GM18526 (cell line): ENCODE data around the gene POLDIP3.

ENCODE experiments used
- POLR2A ChIP-seq: IDR thresholded peaks from 3 replicates; pipeline ENCODE4 v1.6.1; 2011; ENCODE audit not compliant: insufficient read length; ENCODE audit errors: extremely low read depth

The POLDIP3 gene

DNA sequence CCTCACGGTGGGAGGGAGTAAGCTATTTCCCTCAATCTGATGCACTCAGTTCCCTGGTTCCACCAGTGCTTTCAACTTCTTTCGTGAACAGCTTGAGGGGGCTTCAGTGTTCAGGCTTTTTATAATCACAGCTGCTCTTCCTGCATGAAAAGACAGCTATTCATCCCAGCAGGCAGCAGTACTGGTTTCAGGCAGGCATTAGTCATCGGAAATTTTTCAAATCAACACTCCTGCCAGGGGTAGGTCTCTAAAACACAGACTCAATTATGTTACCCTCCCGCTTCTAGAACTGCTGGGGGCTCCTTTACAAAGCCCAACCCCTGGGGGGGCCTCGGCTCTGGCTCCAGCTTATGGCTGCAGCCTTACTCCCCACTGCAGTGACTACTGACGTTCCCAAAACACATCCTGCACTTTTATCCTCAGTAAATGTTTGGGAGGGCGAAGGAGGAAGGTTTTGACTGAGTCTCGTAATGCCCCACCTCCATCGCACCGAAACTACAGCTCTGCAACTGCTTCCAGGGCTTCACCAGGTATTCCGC lies 5.8 kb downstream of the POLDIP3 start:
- no peak for TF ChIP-seq POLR2A

DNA sequence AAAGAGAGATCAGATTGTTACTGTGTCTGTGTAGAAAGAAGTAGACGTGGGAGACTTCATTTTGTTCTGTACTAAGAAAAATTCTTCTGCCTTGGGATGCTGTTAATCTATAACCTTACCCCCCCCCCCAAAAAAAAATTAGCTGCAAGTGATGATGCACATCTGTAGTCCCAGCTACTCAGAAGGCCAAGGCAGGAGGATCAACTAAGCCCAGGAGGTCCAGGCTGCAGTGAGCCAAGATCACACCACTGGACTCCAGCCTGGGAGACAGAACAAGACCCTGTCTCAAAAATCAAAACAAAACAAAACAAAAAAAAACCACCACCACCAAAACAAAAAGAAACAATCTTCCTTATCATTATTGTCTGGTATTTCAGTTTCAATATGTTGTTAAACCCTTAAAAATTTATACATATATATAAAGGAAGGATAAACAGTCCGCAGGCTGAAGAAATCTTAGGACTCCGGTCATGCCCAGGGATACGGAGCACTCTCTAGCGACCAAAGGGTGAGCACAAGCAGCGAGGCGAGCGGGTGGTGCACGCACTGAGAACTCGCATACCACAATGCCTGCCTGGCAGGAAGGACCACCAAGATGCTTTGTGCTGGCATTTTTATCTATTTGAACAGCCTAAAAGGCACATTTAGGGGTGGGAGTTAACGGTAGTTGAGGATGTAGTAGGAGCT lies 6.4 kb downstream of the POLDIP3 start:
- TF ChIP-seq POLR2A, result no peak

DNA sequence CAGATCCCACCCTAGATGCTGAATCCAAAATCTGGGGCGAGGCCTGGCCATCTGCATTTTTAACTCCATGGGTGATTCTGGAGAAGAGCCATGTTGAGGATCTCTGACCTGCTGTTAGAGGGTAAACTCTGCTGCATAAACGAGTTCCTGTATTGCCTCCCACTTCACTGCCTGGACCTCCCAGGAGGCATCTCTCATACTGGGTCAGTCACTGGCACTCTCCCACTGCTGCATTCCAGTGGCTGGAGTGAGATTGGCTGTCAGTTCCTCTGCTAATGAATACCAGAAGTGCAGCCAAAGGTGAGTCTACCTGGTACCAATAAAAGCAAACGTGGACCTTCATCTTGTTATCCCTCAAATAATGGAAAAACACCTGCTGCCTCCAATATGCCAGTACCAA lies 10.3 kb downstream of the POLDIP3 start:
- no peak for TF ChIP-seq POLR2A

DNA sequence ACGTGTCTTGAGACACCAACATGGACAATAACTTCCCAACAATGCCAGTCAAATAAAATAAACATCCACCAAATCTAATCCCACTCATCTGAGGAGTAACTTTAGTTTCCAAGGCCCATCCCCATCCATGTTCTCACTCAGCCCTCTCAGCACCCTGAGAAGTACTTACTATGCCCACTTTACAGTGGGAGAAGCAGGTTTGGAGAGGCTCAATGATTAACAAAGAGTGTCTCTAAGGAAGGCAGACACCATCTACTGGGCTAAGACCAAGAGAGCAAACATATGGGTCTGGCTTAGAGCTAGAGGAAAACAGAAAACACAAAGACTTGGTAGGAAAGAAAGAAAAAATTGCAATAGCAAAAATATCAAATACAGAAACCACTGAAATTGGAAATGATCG lies 11.3 kb downstream of the POLDIP3 start:
- TF ChIP-seq POLR2A, result no peak

DNA sequence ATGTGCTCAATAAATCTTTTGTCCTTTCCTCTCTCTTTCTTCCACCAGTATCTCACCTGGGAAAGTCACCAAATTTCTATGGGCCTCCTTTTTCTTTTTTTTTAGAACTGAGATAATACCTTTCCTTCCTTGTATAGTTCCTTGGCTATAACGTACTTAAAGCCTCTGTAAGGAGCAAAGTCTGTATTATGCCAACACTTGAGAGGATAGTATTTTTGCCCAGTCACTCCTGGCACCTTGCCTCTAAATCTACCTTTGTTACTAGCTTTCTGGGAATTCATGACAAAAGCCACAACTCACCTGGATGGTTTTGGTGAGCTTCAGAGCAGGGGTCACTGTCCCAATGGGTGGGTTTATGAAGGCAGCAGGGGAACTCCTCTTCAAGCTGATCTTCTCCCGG lies 12.2 kb downstream of the POLDIP3 start:
- no peak for TF ChIP-seq POLR2A

DNA sequence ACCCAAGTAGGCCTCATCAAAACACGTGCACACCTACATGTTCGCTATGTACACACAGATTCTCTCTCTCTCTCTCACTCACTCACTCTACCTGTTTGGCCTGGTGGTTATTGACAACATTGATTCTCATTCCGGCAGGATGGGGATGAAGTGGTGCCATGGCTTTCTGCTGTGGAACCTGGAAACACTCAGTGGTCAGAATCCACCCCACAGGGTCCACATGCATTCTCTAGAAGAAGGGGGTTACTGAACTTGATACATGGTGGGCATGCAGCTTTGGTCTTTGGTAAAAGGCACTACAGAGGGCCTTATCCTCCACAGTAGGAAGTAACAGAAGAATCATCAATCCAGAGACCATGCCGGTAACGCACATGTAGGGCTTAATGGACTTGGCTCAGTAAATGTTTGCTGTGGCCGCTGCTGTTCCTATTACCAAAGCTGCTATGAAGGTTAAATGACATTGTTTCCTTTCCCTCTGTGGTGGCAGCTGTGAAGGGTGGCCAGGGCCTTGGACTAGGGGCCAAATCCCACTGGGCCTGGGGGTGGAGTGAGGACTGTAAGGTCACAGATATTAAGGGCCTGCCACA lies 12.7 kb downstream of the POLDIP3 start:
- no peak for TF ChIP-seq POLR2A

DNA sequence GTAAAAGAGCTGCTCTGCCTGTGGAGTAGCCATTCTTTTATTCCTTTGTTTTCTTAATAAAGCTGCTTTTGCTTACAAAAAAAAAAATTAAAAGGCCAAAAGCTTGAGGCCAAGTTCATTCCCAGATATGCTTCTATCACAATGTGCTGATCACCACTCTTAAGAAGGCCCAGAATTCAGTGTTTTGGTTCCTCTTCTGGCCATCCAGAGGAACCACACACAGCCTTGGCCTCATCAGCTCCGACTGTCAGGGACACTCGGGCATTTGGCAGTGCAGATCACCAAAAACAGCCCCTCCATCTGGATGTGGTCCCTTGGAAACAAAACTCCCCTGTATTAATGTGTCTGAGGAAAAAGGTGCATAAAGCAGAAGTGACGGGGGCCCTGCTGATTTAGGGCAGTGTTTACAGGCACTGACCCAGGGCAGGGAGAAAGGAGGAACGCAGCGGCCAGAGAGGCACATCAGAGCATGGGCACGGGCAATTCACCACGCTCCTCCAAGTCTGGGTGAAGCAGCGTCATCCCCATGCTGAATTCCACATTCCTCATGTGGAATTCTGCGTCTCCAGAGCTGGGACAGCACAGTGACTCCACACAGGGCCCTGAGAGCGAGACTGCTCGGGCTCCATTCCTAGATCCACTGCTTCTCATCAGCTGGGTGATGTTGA lies 17.7 kb downstream of the POLDIP3 start:
- no peak for TF ChIP-seq POLR2A

DNA sequence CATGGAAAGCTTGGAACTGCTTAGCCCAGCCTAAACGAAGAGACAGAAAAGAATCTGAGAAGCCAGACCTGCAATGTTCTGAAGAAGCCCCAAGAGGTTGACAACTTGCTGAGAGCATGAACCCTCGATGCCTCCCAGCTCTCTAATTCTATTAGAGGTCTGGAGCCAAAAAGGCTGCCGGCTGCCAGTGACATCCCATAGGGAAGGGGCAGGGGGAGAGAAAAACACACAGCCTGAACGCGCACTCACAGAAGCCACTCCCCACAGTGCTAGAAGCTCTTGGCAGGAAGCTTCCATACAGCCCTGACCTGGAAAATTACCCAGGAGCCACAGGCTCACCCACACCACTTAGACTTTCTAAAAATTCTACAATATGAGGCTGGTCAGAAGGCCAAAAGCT lies 18.3 kb downstream of the POLDIP3 start:
- TF ChIP-seq POLR2A, result no peak

DNA sequence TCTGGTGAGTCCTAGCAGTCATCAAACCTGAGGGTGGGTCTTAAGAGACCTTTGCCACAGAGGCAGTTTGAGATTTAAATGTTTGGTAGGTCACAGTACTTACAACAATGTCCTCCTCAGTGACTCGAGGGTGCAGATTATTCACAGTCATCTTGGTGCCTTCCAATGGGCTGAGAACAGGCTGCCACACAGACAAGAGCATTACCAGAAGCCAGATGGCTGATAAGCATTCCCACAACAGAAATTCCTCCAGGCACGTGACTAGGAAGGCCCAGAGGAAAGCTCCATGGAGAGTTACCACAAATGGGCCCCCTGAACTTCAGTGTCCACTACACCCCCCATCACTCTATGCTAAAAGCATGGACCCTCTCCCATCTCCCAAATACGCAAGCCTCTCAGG lies 19.2 kb downstream of the POLDIP3 start:
- TF ChIP-seq POLR2A, result no peak

DNA sequence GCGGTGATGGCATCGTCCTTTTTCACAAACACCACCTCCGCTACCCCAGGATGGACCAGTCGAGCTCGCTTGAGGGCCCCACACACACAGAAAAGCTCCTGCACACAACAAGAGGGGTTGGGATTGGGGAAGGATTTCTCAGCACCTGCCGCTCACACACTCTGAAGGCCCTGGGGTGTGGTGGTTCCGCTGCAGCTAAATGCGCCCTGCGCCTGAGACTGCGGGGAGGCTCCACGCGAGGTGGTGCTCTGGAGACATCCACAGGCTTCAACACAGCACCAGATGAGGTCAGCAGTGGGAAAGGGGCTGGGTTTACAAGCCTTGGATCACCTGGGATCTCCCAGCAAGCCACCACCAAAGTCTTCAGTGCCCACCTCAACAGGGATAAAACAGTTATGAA lies 22.7 kb downstream of the POLDIP3 start:
- no peak for TF ChIP-seq POLR2A

DNA sequence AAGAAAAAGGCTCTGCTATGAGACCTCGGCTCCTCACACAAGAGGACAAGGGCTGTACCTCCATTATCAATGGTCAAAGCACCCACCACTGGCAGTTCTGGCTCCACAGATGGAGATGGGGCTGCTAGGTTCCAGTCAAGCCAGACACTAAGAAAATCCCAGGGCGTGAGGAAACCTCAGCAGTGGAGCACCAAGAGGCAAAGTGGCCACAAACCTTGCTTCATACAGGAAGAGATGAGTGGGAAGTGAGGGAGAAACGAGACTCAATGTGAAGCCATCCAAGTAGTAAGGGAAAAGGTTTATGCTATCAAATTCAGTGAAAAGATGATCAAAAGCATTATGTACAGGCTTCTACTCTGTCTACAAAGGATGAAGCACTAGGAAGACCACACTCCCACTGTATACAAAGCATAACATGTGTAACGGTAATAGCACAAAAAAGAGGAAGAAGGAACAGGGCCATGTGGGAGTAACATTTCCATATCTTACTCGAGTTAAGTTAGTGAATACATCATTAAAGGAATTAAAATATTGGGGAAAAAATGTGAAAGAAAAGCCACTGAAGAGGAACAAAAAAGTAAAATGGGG lies 27.0 kb downstream of the POLDIP3 start:
- TF ChIP-seq POLR2A, result no peak

DNA sequence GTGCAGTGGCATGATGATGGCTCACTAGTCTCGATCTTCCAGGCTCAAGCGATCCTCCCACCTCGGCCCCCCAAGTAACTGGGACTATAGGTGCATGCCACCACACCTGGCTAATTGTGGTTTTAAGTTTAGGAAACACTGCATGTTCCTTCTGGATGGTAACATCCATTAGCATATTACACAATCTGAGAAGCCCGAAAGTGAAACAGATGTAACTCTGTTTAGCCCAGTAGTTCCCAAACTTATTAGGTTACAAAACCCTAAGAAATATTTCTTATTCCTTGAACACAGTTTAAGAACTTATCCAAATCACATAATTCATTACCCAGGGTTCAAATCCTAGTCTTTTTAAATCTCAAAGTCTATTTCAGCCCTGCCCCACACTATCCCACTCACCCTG lies 28.3 kb downstream of the POLDIP3 start:
- TF ChIP-seq POLR2A, result no peak

DNA sequence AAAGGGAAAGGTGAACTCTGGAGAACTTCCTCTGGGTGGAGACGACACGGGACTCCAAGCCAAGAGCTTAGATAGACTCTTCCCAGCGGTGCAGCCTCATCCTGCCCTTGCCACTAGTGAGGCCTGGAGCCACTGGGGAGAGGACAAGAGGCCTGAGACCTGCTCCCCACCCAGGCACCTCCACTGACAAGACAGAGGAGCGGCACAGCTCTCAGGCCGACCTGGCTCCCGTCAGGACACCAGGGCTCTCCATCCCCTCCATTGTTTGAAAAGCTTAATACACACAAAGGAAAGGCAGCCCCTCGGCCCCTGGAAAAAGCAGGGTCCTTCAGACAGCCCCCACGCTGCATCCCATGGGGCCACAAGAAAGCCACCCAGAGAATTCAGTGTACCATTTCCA lies 29.6 kb downstream of the POLDIP3 start:
- no peak for TF ChIP-seq POLR2A

DNA sequence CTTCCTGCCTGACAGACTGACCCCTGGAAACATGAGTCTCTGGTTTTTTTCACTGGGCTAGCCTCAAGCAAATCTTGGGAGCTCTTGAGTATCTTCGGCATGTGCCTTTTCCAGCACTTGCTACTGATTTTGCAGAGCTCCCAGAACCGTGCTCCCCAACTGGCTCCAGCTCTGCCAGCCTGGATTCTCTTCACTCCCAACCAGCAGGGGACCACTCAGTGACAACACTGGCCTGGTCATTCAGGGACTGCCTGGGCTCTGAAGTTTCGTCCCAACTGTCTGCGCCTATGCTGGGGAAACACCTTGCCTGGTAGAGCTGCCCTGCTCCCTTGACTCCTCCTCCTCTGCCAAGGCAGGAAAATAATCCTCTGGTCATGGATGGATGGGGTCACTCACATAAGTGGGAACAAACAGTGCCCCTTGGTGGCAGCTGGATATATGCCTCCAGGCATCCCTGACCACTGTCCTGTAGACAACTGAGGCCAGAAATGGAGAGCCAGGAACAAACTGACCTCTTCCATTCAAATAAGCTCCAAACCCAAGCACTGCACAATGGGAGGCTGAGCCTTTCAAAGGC lies 30.2 kb downstream of the POLDIP3 start:
- no peak for TF ChIP-seq POLR2A

DNA sequence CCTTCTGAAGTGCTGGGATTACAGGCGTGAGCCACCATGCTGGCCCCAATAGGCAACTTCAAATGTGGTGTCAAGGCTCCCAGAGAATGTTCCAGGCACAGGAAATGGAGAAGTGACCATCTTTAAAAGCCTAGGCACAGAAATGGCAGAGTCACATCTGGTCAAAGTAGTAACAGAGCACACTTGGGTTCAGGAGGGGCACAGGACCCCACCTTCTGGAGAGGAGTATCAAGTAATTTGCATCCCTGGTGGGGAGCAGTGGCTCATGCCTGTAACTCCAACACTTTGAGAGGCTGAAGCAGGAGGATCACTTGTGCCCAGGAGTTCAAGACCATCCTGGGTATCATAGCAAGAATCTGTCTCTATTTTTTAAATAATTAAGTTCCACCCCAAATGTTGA lies 31.7 kb downstream of the POLDIP3 start:
- TF ChIP-seq POLR2A, result no peak
